ENCODE measurements around the gene COL6A5.

- no peak for TF ChIP-seq CTCF (IDR thresholded peaks at IDR 0.05)
- no peak for TF ChIP-seq POLR2A (IDR thresholded peaks at IDR 0.05)
Observed at GRCh38 chr3:130424837-130425236, 79.4 kb downstream of the COL6A5 start.
